ENCODE measurements around the gene PODXL. TPM values are rescaled to one million over a fixed set of nuclear protein-coding genes. Genes with fewer than 3 reads are reported as not detected.
"Not testable (repeated sequence)": the region's sequence is repeated elsewhere in the genome, so short reads cannot be mapped to it uniquely, and the experiment has no call there.

Gene PODXL
- total RNA-seq, 1 donor from 2014 or later: 0.47 TPM

GRCh38 chr7:131471250-131472004 is 85.0 kb downstream of the PODXL start:
- H3K27ac Mint-ChIP-seq: no peak overlapping the region
- peaks cover 3% of the 10 kb centered on the region for H3K4me1 Mint-ChIP-seq
- H3K36me3 Mint-ChIP-seq (ENCODE audit: low read depth): peaks cover 45% of the 10 kb centered on the region
- intact Hi-C loops (cut with micrococcal nuclease): no loop called here
- no peak for DNase-seq
- H3K27me3 Mint-ChIP-seq: no peaks in the 10 kb centered on the region
- no peaks in the 10 kb centered on the region for H3K9me3 Mint-ChIP-seq
- H3K4me3 Mint-ChIP-seq: no peak overlapping the region

DNA sequence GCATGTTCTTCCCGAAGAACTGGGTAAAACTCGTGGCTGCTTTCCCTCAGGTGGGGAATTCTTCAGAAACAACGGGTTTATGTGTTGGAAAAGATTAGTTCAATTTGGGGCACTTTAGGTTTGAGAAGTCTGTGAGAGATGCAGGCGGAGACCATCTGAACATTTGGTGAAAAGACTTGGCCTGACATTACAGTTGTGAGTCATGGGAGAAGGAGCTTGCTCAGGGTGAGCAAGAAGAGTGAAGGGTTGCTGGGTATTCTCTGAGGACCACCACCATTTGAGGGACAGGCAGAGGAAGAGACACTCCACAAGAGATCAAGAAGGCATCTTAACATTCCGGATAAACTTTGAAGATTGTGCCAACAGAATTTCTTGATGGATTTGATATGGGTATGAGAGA is 88.6 kb downstream of the PODXL start:
- H3K4me3 Mint-ChIP-seq: no peak overlapping the region
- no peaks in the 10 kb centered on the region for H3K27me3 Mint-ChIP-seq
- intact Hi-C loops (cut with micrococcal nuclease): no loop called here
- no peak for DNase-seq
- peaks cover 3% of the 10 kb centered on the region for H3K4me1 Mint-ChIP-seq
- H3K9me3 Mint-ChIP-seq: no peaks in the 10 kb centered on the region
- no peak overlapping the region for H3K27ac Mint-ChIP-seq
- H3K36me3 Mint-ChIP-seq (ENCODE audit: low read depth): peaks cover 41% of the 10 kb centered on the region

- no peak for DNase-seq
- peaks cover 3% of the 10 kb centered on the region for H3K4me1 Mint-ChIP-seq
- H3K27ac Mint-ChIP-seq: no peak overlapping the region
- no peak overlapping the region for H3K4me3 Mint-ChIP-seq
- no peaks in the 10 kb centered on the region for H3K9me3 Mint-ChIP-seq
- H3K36me3 Mint-ChIP-seq (ENCODE audit: low read depth): peaks cover 41% of the 10 kb centered on the region
- intact Hi-C loops (cut with micrococcal nuclease): no loop called here
- no peaks in the 10 kb centered on the region for H3K27me3 Mint-ChIP-seq
These were observed 89.6 kb downstream of the PODXL start for GRCh38 chr7:131466735-131467365.

DNA sequence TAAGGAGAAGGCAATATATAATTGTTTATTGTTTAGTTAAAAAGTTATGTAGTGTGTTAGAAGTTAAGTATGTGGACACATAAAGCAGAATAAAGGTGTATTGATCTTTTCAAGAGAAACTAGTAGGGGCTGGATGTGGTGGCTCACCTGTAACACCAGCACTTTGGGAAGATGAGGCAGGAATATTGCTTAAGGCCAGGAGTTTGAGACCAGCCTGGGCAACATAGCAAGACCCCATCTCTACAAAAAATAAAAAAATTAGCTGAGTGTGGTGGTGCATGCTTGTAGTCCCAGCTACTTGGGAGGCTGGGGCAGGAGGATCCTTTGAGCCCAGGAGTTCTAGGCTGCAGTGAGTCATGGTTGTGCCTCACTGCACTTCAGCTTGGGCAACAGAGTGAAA is 93.7 kb downstream of the PODXL start:
- H3K4me3 Mint-ChIP-seq; DNase-seq; H3K27ac Mint-ChIP-seq; H3K27me3 Mint-ChIP-seq; H3K9me3 Mint-ChIP-seq; H3K4me1 Mint-ChIP-seq; intact Hi-C loops (cut with micrococcal nuclease): not testable (repeated sequence)
- H3K36me3 Mint-ChIP-seq (ENCODE audit: low read depth): peaks cover 25% of the 10 kb centered on the region

DNA sequence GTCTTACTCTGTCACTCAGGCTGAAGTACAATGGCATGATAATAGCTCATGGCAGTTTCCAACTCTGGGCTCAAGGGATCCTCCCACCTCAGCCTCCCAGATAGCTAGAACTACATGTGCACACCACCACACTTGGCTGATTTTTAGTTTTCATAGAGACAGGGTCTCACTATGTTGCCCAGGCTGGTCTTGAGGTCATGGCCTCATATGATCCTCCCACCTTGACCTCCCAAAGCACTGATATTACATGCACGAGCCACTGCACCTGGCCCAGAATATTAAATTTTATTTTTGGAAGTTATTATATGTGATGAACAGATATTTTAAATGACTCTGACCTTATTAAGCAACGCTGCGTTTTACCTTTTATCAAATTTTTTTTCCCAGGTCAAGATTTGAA is 94.4 kb downstream of the PODXL start:
- H3K4me1 Mint-ChIP-seq: no peaks in the 10 kb centered on the region

GRCh38 chr7:131459256-131459655 is 97.2 kb downstream of the PODXL start:
- intact Hi-C loops (cut with micrococcal nuclease): no loop called here
- Mint-ChIP-seq H3K4me3 (no peak overlapping the region), H3K9me3 (no peaks in the 10 kb centered on the region), H3K27me3 (no peaks in the 10 kb centered on the region), H3K27ac (no peak overlapping the region), H3K4me1 (no peaks in the 10 kb centered on the region), H3K36me3 (ENCODE audit: low read depth) (peaks cover 21% of the 10 kb centered on the region)
- DNase-seq: no peak

More for the DNA sequence above, 94.4 kb downstream of the PODXL start:
- intact Hi-C loops (cut with micrococcal nuclease): no loop called here
- no peaks in the 10 kb centered on the region for H3K9me3 Mint-ChIP-seq
- DNase-seq: no peak
- no peak overlapping the region for H3K4me3 Mint-ChIP-seq
- H3K27ac Mint-ChIP-seq: no peak overlapping the region
- peaks cover 23% of the 10 kb centered on the region for H3K36me3 Mint-ChIP-seq (ENCODE audit: low read depth)
- no peaks in the 10 kb centered on the region for H3K27me3 Mint-ChIP-seq

GRCh38 chr7:131456338-131456737 is 100.1 kb downstream of the PODXL start:
- peaks cover 17% of the 10 kb centered on the region for H3K36me3 Mint-ChIP-seq (ENCODE audit: low read depth)
- H3K9me3 Mint-ChIP-seq: no peaks in the 10 kb centered on the region
- H3K27ac Mint-ChIP-seq: no peak overlapping the region
- no peak for DNase-seq
- intact Hi-C loops (cut with micrococcal nuclease): no loop called here
- H3K4me3 Mint-ChIP-seq: no peak overlapping the region
- no peaks in the 10 kb centered on the region for H3K27me3 Mint-ChIP-seq
- H3K4me1 Mint-ChIP-seq: no peaks in the 10 kb centered on the region

- Mint-ChIP-seq H3K27me3 (no peaks in the 10 kb centered on the region), H3K4me3 (no peak overlapping the region), H3K36me3 (ENCODE audit: low read depth) (peaks cover 18% of the 10 kb centered on the region), H3K4me1 (no peaks in the 10 kb centered on the region), H3K27ac (no peak overlapping the region), H3K9me3 (no peaks in the 10 kb centered on the region)
- DNase-seq: no peak
- intact Hi-C loops (cut with micrococcal nuclease): no loop called here
These were observed 100.9 kb downstream of the PODXL start for GRCh38 chr7:131455546-131455945.

GRCh38 chr7:131455001-131455400 is 101.4 kb downstream of the PODXL start:
- Mint-ChIP-seq H3K9me3 (no peaks in the 10 kb centered on the region), H3K27ac (no peak overlapping the region), H3K4me1 (no peaks in the 10 kb centered on the region), H3K27me3 (no peaks in the 10 kb centered on the region), H3K36me3 (ENCODE audit: low read depth) (peaks cover 21% of the 10 kb centered on the region), H3K4me3 (no peak overlapping the region)
- intact Hi-C loops (cut with micrococcal nuclease): no loop called here
- no peak for DNase-seq

GRCh38 chr7:131454498-131454897 is 101.9 kb downstream of the PODXL start:
- no peaks in the 10 kb centered on the region for H3K4me1 Mint-ChIP-seq
- no peaks in the 10 kb centered on the region for H3K27me3 Mint-ChIP-seq
- no peak overlapping the region for H3K4me3 Mint-ChIP-seq
- peaks cover 24% of the 10 kb centered on the region for H3K36me3 Mint-ChIP-seq (ENCODE audit: low read depth)
- intact Hi-C loops (cut with micrococcal nuclease): no loop called here
- DNase-seq: no peak
- H3K27ac Mint-ChIP-seq: no peak overlapping the region
- no peaks in the 10 kb centered on the region for H3K9me3 Mint-ChIP-seq

Other genes starting within 250 kb of the PODXL start
- 38.3 and 38.8 TPM in 2 replicates for gene MKLN1, start 228.8 kb downstream of the PODXL start, total RNA-seq

All from activated CD4-positive, alpha-beta T cell treated with anti-CD3 and anti-CD28 coated beads, Interleukin-2, amount 10 ng/mL, durations not matched to agents 24 days and 14 days (primary cell).